ENCODE measurements around the gene MDM1. TPM values are rescaled to one million over a fixed set of nuclear protein-coding genes. Genes with fewer than 3 reads are reported as not detected.

MDM1 gene
- polyA plus RNA-seq, 3 donors, result 6.7 to 10.9 (median 10.3) TPM

GRCh38 chr12:68342966-68343365 lies 10.8 kb upstream of the MDM1 start:
- no peak overlapping the region for H3K4me3 Mint-ChIP-seq
- intact Hi-C loops (cut with micrococcal nuclease), result no loop called here
- no peak overlapping the region for H3K27ac ChIP-seq (ENCODE audit: low read depth in 1 of 2, low read length in 2 of 2)
- no CpG with 5 or more reads among the region's 3 CpGs for WGBS (ENCODE audit: insufficient coverage)
- no peak overlapping the region for H3K4me2 ChIP-seq (replicated peaks; ENCODE audit: extremely low read depth, low read length, poor library complexity, severe bottlenecking)
- no peaks in the 10 kb centered on the region for H3K36me3 ChIP-seq (replicated peaks in 1 of 2; ENCODE audit: control insufficient read depth in 1 of 2, insufficient read depth in 2 of 2, low read length in 2 of 2)
- no peak overlapping the region for H3K9ac ChIP-seq (ENCODE audit: insufficient read depth, low read length, poor library complexity, severe bottlenecking)
- no peaks in the 10 kb centered on the region for H3K9me3 ChIP-seq (replicated peaks in 1 of 2; ENCODE audit: control insufficient read depth in 1 of 2, insufficient read depth in 1 of 2, low read length in 2 of 2)
- no peak for DNase-seq
- TF ChIP-seq CTCF (IDR thresholded peaks at IDR 0.05), result no peak
- no peaks in the 10 kb centered on the region for H3K36me3 Mint-ChIP-seq
- H3K79me2 ChIP-seq (ENCODE audit: insufficient read depth, low read length), result no peaks in the 10 kb centered on the region
- no peaks in the 10 kb centered on the region for H3K9me3 Mint-ChIP-seq
- H3K4me1 Mint-ChIP-seq, result peaks cover 5% of the 10 kb centered on the region
- H3K4me1 ChIP-seq (ENCODE audit: control insufficient read depth in 1 of 2, insufficient read depth in 2 of 2, low read length in 2 of 2), result no peaks in the 10 kb centered on the region
- no peak overlapping the region for H3K4me3 ChIP-seq (replicated peaks in 1 of 3; ENCODE audit: low read depth in 2 of 3, low read length in 3 of 3)
- H2AFZ ChIP-seq (ENCODE audit: insufficient read depth, low read depth, low read length, poor library complexity, severe bottlenecking), result no peak overlapping the region
- no peak overlapping the region for H3K27ac Mint-ChIP-seq
- no peaks in the 10 kb centered on the region for H3K27me3 ChIP-seq (ENCODE audit: control insufficient read depth in 2 of 2, insufficient read depth in 2 of 2, low read length in 2 of 2)
- no peaks in the 10 kb centered on the region for H4K20me1 ChIP-seq (ENCODE audit: insufficient read depth, low read length)
- peaks cover 0 to 4% (median 1%) of the 10 kb centered on the region in 3 donors for H3K27me3 Mint-ChIP-seq (ENCODE audit: low read depth in 3 of 3)

- no peak for DNase-seq
- no CpG with 5 or more reads among the region's 2 CpGs for WGBS (ENCODE audit: insufficient coverage)
- H3K4me3 ChIP-seq (replicated peaks in 1 of 3; ENCODE audit: low read depth in 2 of 3, low read length in 3 of 3), result no peak overlapping the region
- H3K27me3 Mint-ChIP-seq (ENCODE audit: low read depth in 3 of 3), result peaks cover 0 to 2% (median 1%) of the 10 kb centered on the region in 3 donors
- H3K4me3 Mint-ChIP-seq, result no peak overlapping the region
- H3K27ac Mint-ChIP-seq, result no peak overlapping the region
- H3K79me2 ChIP-seq (ENCODE audit: insufficient read depth, low read length), result no peaks in the 10 kb centered on the region
- no peaks in the 10 kb centered on the region for H3K36me3 Mint-ChIP-seq
- H3K4me1 ChIP-seq (ENCODE audit: control insufficient read depth in 1 of 2, insufficient read depth in 2 of 2, low read length in 2 of 2), result no peaks in the 10 kb centered on the region
- no peaks in the 10 kb centered on the region for H3K9me3 ChIP-seq (replicated peaks in 1 of 2; ENCODE audit: control insufficient read depth in 1 of 2, insufficient read depth in 1 of 2, low read length in 2 of 2)
- H3K27ac ChIP-seq (ENCODE audit: low read depth in 1 of 2, low read length in 2 of 2), result no peak overlapping the region
- no peak for TF ChIP-seq CTCF (IDR thresholded peaks at IDR 0.05)
- no peaks in the 10 kb centered on the region for H4K20me1 ChIP-seq (ENCODE audit: insufficient read depth, low read length)
- no peaks in the 10 kb centered on the region for H3K9me3 Mint-ChIP-seq
- H3K9ac ChIP-seq (ENCODE audit: insufficient read depth, low read length, poor library complexity, severe bottlenecking), result no peak overlapping the region
- H3K4me1 Mint-ChIP-seq, result peaks cover 5% of the 10 kb centered on the region
- no peak overlapping the region for H3K4me2 ChIP-seq (replicated peaks; ENCODE audit: extremely low read depth, low read length, poor library complexity, severe bottlenecking)
- intact Hi-C loops (cut with micrococcal nuclease), result no loop called here
- H3K36me3 ChIP-seq (replicated peaks in 1 of 2; ENCODE audit: control insufficient read depth in 1 of 2, insufficient read depth in 2 of 2, low read length in 2 of 2), result no peaks in the 10 kb centered on the region
- no peak overlapping the region for H2AFZ ChIP-seq (ENCODE audit: insufficient read depth, low read depth, low read length, poor library complexity, severe bottlenecking)
- H3K27me3 ChIP-seq (ENCODE audit: control insufficient read depth in 2 of 2, insufficient read depth in 2 of 2, low read length in 2 of 2), result no peaks in the 10 kb centered on the region
Observed at GRCh38 chr12:68341822-68342221, 9.7 kb upstream of the MDM1 start.

Data from CD14-positive monocyte (primary cell).